B cell (primary cell): ENCODE results near the gene CARD8. TPM values are rescaled to one million over a fixed set of nuclear protein-coding genes. Genes with fewer than 3 reads are reported as not detected.

Experiments used
- ATAC-seq: fragments of 200-7000 bp; cut with Tn5 transposase; one replicate; pipeline ENCODE4 v1.10.0; 2021; ENCODE audit warnings: low read depth, mild to moderate bottlenecking, moderate number of reproducible peaks, moderate library complexity
- CTCF ChIA-PET: fragments of 350-600 bp; sonication (Branson Sonifier 250); formaldehyde crosslinking; loops from one replicate; lab custom pipeline; 2021; ENCODE audit warnings: antibody characterized with exemption, inconsistent platforms; lab: Charles Lee
- POLR2A ChIA-PET: fragments of 350-600 bp; sonication (Branson Sonifier 250); formaldehyde crosslinking; loops from one replicate; lab custom pipeline; 2021; ENCODE audit warnings: antibody characterized with exemption; lab: Charles Lee
- DNase-seq: peaks from one replicate; pipeline ENCODE4 v3.0.0; 2013
- H2AFZ ChIP-seq: 2 replicates; pipeline ENCODE4 v1.6.1; 2012; ENCODE audit warnings: mild to moderate bottlenecking, low read depth, low read length; ENCODE audit not compliant: insufficient read depth, poor library complexity, severe bottlenecking
- H3K27ac ChIP-seq, 2 donors: 1 replicate in 1 of 2; 2 replicates in 1 of 2; pipeline ENCODE4 v1.5.1; 2012 to 2013; ENCODE audit warnings: low read length in 2 of 2, mild to moderate bottlenecking in 2 of 2, moderate library complexity in 1 of 2
- H3K27me3 ChIP-seq, 4 experiments: fragments of 200-600 bp in 1 of 4; sonication (generic) in 1 of 4; replicated peaks in 1 of 4; 1 replicate in 2 of 4; 2 replicates in 2 of 4; pipeline versions ENCODE4 v1.6.1 to v1.7.0; 2013 to 2016; ENCODE audit warnings: low read length in 3 of 4, mild to moderate bottlenecking in 2 of 4, mixed read lengths in 1 of 4, moderate library complexity in 1 of 4; ENCODE audit not compliant: insufficient read depth in 4 of 4, control insufficient read depth in 3 of 4; ENCODE audit errors: control extremely low read depth in 1 of 4
- H3K36me3 ChIP-seq, 2 experiments: replicated peaks in 1 of 2; 1 replicate in 1 of 2; 2 replicates in 1 of 2; pipeline versions ENCODE4 v1.6.1 to v1.7.1; 2013; ENCODE audit warnings: low read length in 1 of 2; ENCODE audit not compliant: insufficient read depth in 2 of 2, control insufficient read depth in 1 of 2; ENCODE audit errors: control extremely low read depth in 1 of 2, extremely low read depth in 1 of 2
- H3K4me1 ChIP-seq, 2 donors: fragments of 200-600 bp in 1 of 2; sonication (generic) in 1 of 2; 1 replicate in 1 of 2; 2 replicates in 1 of 2; pipeline versions ENCODE4 v1.5.1 to v1.6.1; 2013 to 2017; ENCODE audit warnings: low read length in 2 of 2; ENCODE audit not compliant: control insufficient read depth in 2 of 2, insufficient read depth in 2 of 2
- H3K4me2 ChIP-seq: replicated peaks from 2 replicates; pipeline ENCODE3; 2012; ENCODE audit warnings: mild to moderate bottlenecking, low read depth, low read length; ENCODE audit not compliant: poor library complexity, severe bottlenecking
- H3K4me3 ChIP-seq, 5 experiments: fragments of 200-600 bp in 1 of 5; sonication (generic) in 1 of 5; 1 replicate in 3 of 5; 2 replicates in 2 of 5; pipeline versions ENCODE4 v1.5.1 to v1.7.0; 2011 to 2016; ENCODE audit warnings: low read length in 4 of 5, mild to moderate bottlenecking in 4 of 5, low read depth in 2 of 5, control low read depth in 1 of 5, moderate library complexity in 1 of 5; ENCODE audit not compliant: insufficient read depth in 1 of 5; ENCODE audit errors: control extremely low read depth in 1 of 5, extremely low read depth in 1 of 5
- H3K79me2 ChIP-seq: fragments of 200-600 bp; sonication (generic); one replicate; pipeline ENCODE4 v1.6.0; 2016; ENCODE audit warnings: low read length; ENCODE audit not compliant: control insufficient read depth, insufficient read depth
- H3K9ac ChIP-seq: fragments of 200-600 bp; sonication (generic); 2 replicates; pipeline ENCODE4 v1.6.1; 2017; ENCODE audit warnings: mild to moderate bottlenecking, low read length, moderate library complexity
- H3K9me3 ChIP-seq, 3 donors: one replicate each; pipeline versions ENCODE4 v1.6.1 to v1.7.1; 2013; ENCODE audit warnings: low read length in 2 of 3; ENCODE audit not compliant: control insufficient read depth in 2 of 3, insufficient read depth in 1 of 3; ENCODE audit errors: control extremely low read depth in 1 of 3
- H4K20me1 ChIP-seq: 2 replicates; pipeline ENCODE4 v1.6.0; 2012; ENCODE audit warnings: mild to moderate bottlenecking, low read length; ENCODE audit not compliant: insufficient read depth, control insufficient read depth, poor library complexity, severe bottlenecking
- H3K27ac Mint-ChIP-seq: one replicate; pipeline ENCODE4 v1.8.0; 2021; ENCODE audit warnings: mixed read lengths
- H3K27me3 Mint-ChIP-seq: one replicate; pipeline ENCODE4 v1.8.0; 2021; ENCODE audit warnings: mixed read lengths
- H3K4me1 Mint-ChIP-seq: one replicate; pipeline ENCODE4 v1.8.0; 2021; ENCODE audit warnings: mixed read lengths
- H3K4me3 Mint-ChIP-seq: one replicate; pipeline ENCODE4 v1.8.0; 2021; ENCODE audit warnings: mixed read lengths
- H3K9me3 Mint-ChIP-seq: one replicate; pipeline ENCODE4 v1.8.0; 2022; ENCODE audit warnings: mixed read lengths; ENCODE audit not compliant: insufficient read depth
- CTCF ChIP-seq: fragments of 200-600 bp; IDR thresholded peaks from one replicate; pipeline ENCODE4 v1.8.0; 2022; ENCODE audit warnings: antibody characterized with exemption, mild to moderate bottlenecking
- EZH2 ChIP-seq: IDR thresholded peaks from 2 replicates; pipeline ENCODE4 v1.6.1; 2012; ENCODE audit warnings: borderline replicate concordance, low read depth, mild to moderate bottlenecking, moderate library complexity, low read length; ENCODE audit not compliant: insufficient read depth, poor library complexity, severe bottlenecking
- WGBS: methylation state at CpG from one replicate; pipeline ENCODE4 v1.1.5; 2013; ENCODE audit warnings: missing lambda C conversion rate; ENCODE audit not compliant: insufficient coverage; 5-methylcytosine and 5-hydroxymethylcytosine counted together
- intact Hi-C: fragments of 100-400 bp; cut with micrococcal nuclease; formaldehyde crosslinking; loops from one replicate; pipeline ENCODE4 v1.10.0; 2022
- polyA minus RNA-seq: library from RNA; depleted of rRNA, polyadenylated mRNA; stranded (reverse); fragments of >200 nt; gene quantifications from 2 replicates; pipeline ENCODE4 v1.2.3, GENCODE V29; 2012
- polyA plus RNA-seq: library from polyadenylated mRNA; depleted of rRNA; stranded (reverse); fragments of >200 nt; gene quantifications from 2 replicates; pipeline ENCODE4 v1.2.3, GENCODE V29; 2012
- total RNA-seq, 2 donors: library from RNA; stranded (reverse); fragments of 120-200 nt in 1 of 2; gene quantifications; 1 replicate in 1 of 2; 2 replicates in 1 of 2; pipeline versions ENCODE4 v1.2.3 to v1.2.4, GENCODE V29; 2013 to 2022

CARD8 gene, protein sequence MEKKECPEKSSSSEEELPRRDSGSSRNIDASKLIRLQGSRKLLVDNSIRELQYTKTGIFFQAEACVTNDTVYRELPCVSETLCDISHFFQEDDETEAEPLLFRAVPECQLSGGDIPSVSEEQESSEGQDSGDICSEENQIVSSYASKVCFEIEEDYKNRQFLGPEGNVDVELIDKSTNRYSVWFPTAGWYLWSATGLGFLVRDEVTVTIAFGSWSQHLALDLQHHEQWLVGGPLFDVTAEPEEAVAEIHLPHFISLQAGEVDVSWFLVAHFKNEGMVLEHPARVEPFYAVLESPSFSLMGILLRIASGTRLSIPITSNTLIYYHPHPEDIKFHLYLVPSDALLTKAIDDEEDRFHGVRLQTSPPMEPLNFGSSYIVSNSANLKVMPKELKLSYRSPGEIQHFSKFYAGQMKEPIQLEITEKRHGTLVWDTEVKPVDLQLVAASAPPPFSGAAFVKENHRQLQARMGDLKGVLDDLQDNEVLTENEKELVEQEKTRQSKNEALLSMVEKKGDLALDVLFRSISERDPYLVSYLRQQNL
- total RNA-seq (161 and 164 TPM in 2 replicates), polyA plus RNA-seq (92.0 and 121 TPM in 2 replicates), polyA minus RNA-seq (63.5 and 75.4 TPM in 2 replicates)
- total RNA-seq (2013): 144 TPM

DNA sequence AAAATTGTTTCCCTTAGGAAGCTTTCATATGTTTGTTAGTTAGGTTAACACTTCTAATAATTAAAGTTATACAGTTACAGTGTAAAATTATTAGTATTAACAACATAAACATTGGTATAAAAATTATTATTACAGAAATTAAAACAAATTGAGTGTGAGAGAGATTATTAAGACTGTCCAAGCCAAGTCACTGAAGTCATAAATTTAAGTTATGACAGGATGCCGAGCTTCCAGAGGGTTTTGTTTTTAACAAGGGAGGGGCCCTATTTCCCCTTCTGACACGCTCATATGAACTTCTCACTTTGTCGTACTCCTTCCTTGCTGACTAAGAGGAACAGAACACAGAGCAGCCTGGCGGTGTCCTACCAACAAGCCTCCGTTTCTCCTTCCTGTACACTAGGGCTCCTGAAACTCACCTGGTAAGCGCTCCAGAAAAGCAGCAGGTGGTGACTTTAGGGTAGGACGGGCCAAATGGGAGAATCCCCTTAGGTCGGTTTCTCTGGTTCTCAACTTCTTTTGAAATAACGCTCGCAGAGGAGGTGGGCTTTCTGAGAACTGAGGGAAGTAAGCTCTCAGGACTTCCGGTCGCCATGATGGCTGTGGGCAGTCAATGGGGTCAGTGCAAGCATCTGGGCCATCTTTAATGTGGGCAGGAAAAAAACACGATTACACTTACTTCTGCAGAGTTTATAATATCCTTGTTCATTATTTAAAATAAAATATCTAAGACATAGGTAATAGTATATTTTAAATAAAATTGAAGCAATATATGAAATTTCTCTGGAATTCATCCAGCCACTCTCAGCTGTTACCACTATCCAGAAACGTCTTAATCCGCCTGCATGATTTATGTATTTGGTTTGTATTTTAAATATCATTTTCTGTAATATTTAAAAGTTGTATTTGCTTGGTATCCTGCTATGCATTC is at the start of gene CARD8:
CARD8 (minus strand) TSS at position 537 of the 928 bp plus-strand sequence. CDS start 14,892 bp downstream, outside the sequence.
- Histone ChIP-seq H3K9me3 (no peaks in the 10 kb centered on the region), H3K4me3 (peak within 1 kb of the TSS; percentile 75 to 99 (median 96)), H4K20me1 (no peaks in the 10 kb centered on the region), H3K4me2 (peak within 1 kb of the TSS; percentile 77), H3K4me1 (peaks cover 37 to 49% of the 10 kb centered on the region in 2 donors), H3K79me2 (peaks cover 63% of the 10 kb centered on the region), H3K36me3 (peaks cover 0 to 1% of the 10 kb centered on the region in 2 experiments), H2AFZ (peak within 1 kb of the TSS; percentile 96), H3K9ac (peak within 1 kb of the TSS; percentile 98), H3K27me3 (no peaks in the 10 kb centered on the region), H3K27ac (peak within 1 kb of the TSS; percentile 92 to 93)
- POLR2A ChIA-PET: interaction anchor here (0.6 to 1.4 kb wide), 12 partner anchors 9 to 982 kb away, joined by 3 to 10 read pairs (median 4); partner anchors contain the start of genes LIG1, RPL18, SPHK2 and ZSWIM9
- peak within 1 kb of the TSS; percentile 99 for H3K27ac Mint-ChIP-seq
- H3K4me3 Mint-ChIP-seq: peak within 1 kb of the TSS; percentile 100
- peaks cover 61% of the 10 kb centered on the region for H3K4me1 Mint-ChIP-seq
- H3K27me3 Mint-ChIP-seq: no peaks in the 10 kb centered on the region
- intact Hi-C loops: loop anchor here (1.0 to 5.0 kb wide), 3 partner anchors 85 to 1337 kb away; partner anchors contain the start of genes LIG1, NAPA, PRR12 and ZSWIM9
- TF ChIP-seq EZH2: no peak
- TF ChIP-seq CTCF: no peak
- DNase-seq (peak; percentile 94), ATAC-seq (peak; percentile 81)
- CTCF ChIA-PET: interaction anchor here (0.5 to 2.3 kb wide), 10 partner anchors 9 to 364 kb away, joined by 3 to 18 read pairs (median 4); partner anchors contain the start of genes LIG1, RPL18 and SPHK2
- 0% methylated on average over 8 of the region's 15 CpGs for WGBS
- H3K9me3 Mint-ChIP-seq: no peaks in the 10 kb centered on the region
